ENCODE data around the gene ZSCAN16. TPM values are rescaled to one million over a fixed set of nuclear protein-coding genes. Genes with fewer than 3 reads are reported as not detected.
A peak's percentile ranks its signal among the peaks of the same experiment; 100 is the strongest.

Gene ZSCAN16
- total and polyA plus RNA-seq, 9 of the 15 experiments (the other 6 are each of a cell fraction or from before 2014, with no cell fraction given), result 0.08 TPM; not detected in 8

- Histone ChIP-seq H3K79me2 (ENCODE audit: control insufficient read depth, insufficient read depth, low read length) (peaks cover 74% of the 10 kb centered on the region), H3K9ac (ENCODE audit: insufficient read depth in 1 of 2, low read depth in 2 of 2, low read length in 2 of 2) (no peak overlapping the region), H3K27me3 (ENCODE audit: control insufficient read depth in 2 of 2, insufficient read depth in 2 of 2, low read length in 2 of 2) (no peaks in the 10 kb centered on the region), H4K20me1 (replicated peaks; ENCODE audit: control insufficient read depth, insufficient read depth, low read length) (no peaks in the 10 kb centered on the region; the same call in 1 of the 2 replicates), H3K4me3 (no peak overlapping the region), H3K27ac (ENCODE audit: extremely low read depth, low read depth, low read length) (no peak overlapping the region), H3K9me3 (replicated peaks; ENCODE audit: control insufficient read depth, insufficient read depth, low read depth, low read length) (no peaks in the 10 kb centered on the region; the same call in 1 of the 2 replicates), H3K9me1 (ENCODE audit: control insufficient read depth, insufficient read depth, low read length) (no peaks in the 10 kb centered on the region), H2AFZ (ENCODE audit: low read depth, low read length) (no peak overlapping the region), H3K36me3 (ENCODE audit: control insufficient read depth, insufficient read depth, low read length) (peaks cover 37% of the 10 kb centered on the region), H3K4me2 (ENCODE audit: insufficient read depth, low read length) (0 out of 2 replicates have a peak overlapping the region, but pooled peaks have one; percentile 17), H3K4me1 (replicated peaks in 1 of 2; ENCODE audit: control insufficient read depth in 2 of 2, insufficient read depth in 2 of 2, low read length in 2 of 2) (peaks cover 8 to 15% of the 10 kb centered on the region in 2 experiments; a peak in 4 of 5 replicates)
- 8% methylated on average over 1 of the region's 1 CpG for WGBS (ENCODE audit: insufficient coverage, low coverage, missing lambda C conversion rate)
- no peak for DNase-seq (ENCODE audit: extremely low read depth in 1 of 4, low spot score in 3 of 4)
- no TSS peak for BruUV-seq (replicated peaks)
- intact Hi-C loops (cut with micrococcal nuclease) (loop anchor here (2.0 to 5.0 kb wide), 3 partner anchors 133 to 550 kb away; partner anchors contain the start of genes ZSCAN26 and ZSCAN31), in situ Hi-C loops (cut with MboI) (loop anchor here (5.0 kb wide), 1 partner anchor 223 kb away; no protein-coding TSS in a partner anchor)
- no peak for ATAC-seq
- TF ChIP-seq POLR2H (tag; IDR thresholded peaks at IDR 0.05; ENCODE audit: low read depth) (no peak), TAF15 (IDR thresholded peaks at IDR 0.05; ENCODE audit: low read depth, low read length) (no peak), MAFK (IDR thresholded peaks at IDR 0.05; ENCODE audit: low read length) (peak; percentile 81), FOXA3 (CRISPR knock-in tag; conservative IDR thresholded peaks at IDR 0.05 in 1 of 2, IDR thresholded peaks at IDR 0.05 in 1 of 2) (no peak), ZBTB33 (CRISPR knock-in tag; IDR thresholded peaks at IDR 0.05) (no peak), ZNF316 (IDR thresholded peaks at IDR 0.05) (peak; percentile 97), MCM3 (IDR thresholded peaks at IDR 0.05) (no peak), ZNF253 (CRISPR knock-in tag; conservative IDR thresholded peaks at IDR 0.05) (no peak), MAFF (IDR thresholded peaks at IDR 0.05; ENCODE audit: low read length) (peak; percentile 83), ELF2 (CRISPR knock-in tag; IDR thresholded peaks at IDR 0.05) (no peak), HDGF (IDR thresholded peaks at IDR 0.05) (no peak), CHAMP1 (IDR thresholded peaks at IDR 0.05) (no peak), KDM1A (IDR thresholded peaks at IDR 0.05) (peak; percentile 63 to 69), HNRNPUL1 (IDR thresholded peaks at IDR 0.05; ENCODE audit: low read length) (no peak), ATF6 (CRISPR knock-in tag; IDR thresholded peaks at IDR 0.05) (no peak), PTRF (tag; IDR thresholded peaks at IDR 0.05) (no peak), C11orf30 (IDR thresholded peaks at IDR 0.05; ENCODE audit: low read depth) (peak; percentile 91), MAFG (tag; conservative IDR thresholded peaks at IDR 0.05) (peak; percentile 87)
- CTCF ChIA-PET (ENCODE audit: low intra/inter-chr PET ratio), result no interaction called here
- no peak for FAIRE-seq
- POLR2A ChIA-PET, result interaction anchor here (0.6 kb wide), 1 partner anchor 35 kb away, joined by 3 read pairs; no protein-coding TSS in a partner anchor
Measured at GRCh38 chr6:28134716-28135115, 10.3 kb downstream of the ZSCAN16 start.
